HG03025 (cell line): ENCODE results near the gene GMFB.
"Not testable (repeated sequence)": the region's sequence is repeated elsewhere in the genome, so short reads cannot be mapped to it uniquely, and the experiment has no call there.

Experiments
- ATAC-seq: cut with Tn5 transposase; IDR thresholded peaks from one replicate; pipeline ENCODE4 v1.9.1; 2021; ENCODE audit warnings: mild to moderate bottlenecking, moderate library complexity; ENCODE audit not compliant: unreplicated experiment, low FRiP score

The GMFB gene

GRCh38 chr14:54437954-54438353 is 50.8 kb downstream of the GMFB start:
- ATAC-seq = not testable (repeated sequence)

- ATAC-seq = no peak
Measured at GRCh38 chr14:54435500-54435981, 53.2 kb downstream of the GMFB start.

DNA sequence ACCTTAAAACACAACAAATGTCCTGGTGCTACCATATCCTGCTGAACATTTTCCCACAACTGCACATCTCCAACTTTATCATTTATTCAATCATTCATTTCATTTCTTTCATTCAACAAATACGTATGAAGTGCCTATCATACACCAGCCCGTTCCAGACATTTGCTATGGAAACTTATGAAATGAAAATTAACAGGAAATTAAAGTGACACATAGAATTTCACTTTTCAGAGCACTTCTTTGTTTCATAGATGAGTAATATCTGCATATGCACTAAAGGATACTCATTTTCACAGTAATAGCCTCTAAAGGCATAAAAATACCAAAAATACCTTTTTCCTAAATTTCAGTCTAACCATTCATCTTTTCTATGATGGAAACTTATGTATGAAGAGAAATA is 60.3 kb downstream of the GMFB start:
- ATAC-seq = no peak

DNA sequence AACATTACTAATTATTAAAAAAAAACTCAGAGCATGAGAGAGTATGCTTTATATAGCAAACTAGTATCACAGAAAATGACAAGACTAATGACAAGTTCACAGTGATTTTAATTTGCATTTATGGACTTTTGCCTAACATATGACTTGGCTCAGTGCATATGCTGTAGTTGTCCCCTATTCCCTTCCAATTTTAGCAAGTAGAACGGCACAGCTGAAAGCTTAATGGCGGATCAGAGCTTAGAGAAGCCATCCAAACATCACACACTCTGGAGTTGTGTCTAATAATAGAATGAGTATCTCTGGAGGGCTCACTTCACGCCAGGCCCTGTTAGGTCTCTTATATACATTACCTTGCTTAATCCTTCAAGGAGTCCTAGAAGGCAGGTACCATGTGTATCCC is 60.9 kb downstream of the GMFB start:
- no peak for ATAC-seq

GRCh38 chr14:54425537-54426274 is 63.1 kb downstream of the GMFB start:
- ATAC-seq = no peak

- ATAC-seq = no peak
Measured at GRCh38 chr14:54425068-54425467, 63.7 kb downstream of the GMFB start.
